Peyer's patch (tissue), 4 donors: ENCODE data around the gene SPRED2. TPM values are rescaled to one million over a fixed set of nuclear protein-coding genes. Genes with fewer than 3 reads are reported as not detected.

ENCODE experiments used
- DNase-seq, 3 donors: peaks; one replicate each; pipeline ENCODE4 v3.0.0-alpha.2; 2017 to 2019
- H3K27ac ChIP-seq, 4 donors: fragments of 200-600 bp; sonication (generic); one replicate each; pipeline ENCODE4 v1.5.1; 2016 to 2019
- H3K27me3 ChIP-seq, 2 donors: fragments of 200-600 bp; sonication (generic); one replicate each; pipeline ENCODE4 v1.5.1; 2019
- H3K36me3 ChIP-seq, 3 donors: fragments of 200-600 bp; sonication (generic); one replicate each; pipeline ENCODE4 v1.5.1; 2016 to 2019
- H3K4me1 ChIP-seq, 4 donors: fragments of 200-600 bp; sonication (generic); one replicate each; pipeline ENCODE4 v1.5.1; 2016 to 2019
- H3K4me3 ChIP-seq, 4 donors: fragments of 200-600 bp; sonication (generic); 1 replicate in 3 of 4; 2 replicates in 1 of 4; pipeline ENCODE4 v1.5.1; 2016 to 2019; ENCODE audit warnings: mild to moderate bottlenecking in 1 of 4
- H3K9me3 ChIP-seq, 4 donors: fragments of 200-600 bp; sonication (generic); one replicate each; pipeline ENCODE4 v1.5.1; 2016 to 2019; ENCODE audit warnings: mild to moderate bottlenecking in 1 of 4
- POLR2A ChIP-seq, 2 donors: fragments of 450-650 bp; IDR thresholded peaks; one replicate each; pipeline ENCODE4 v1.5.1; 2017; ENCODE audit warnings: antibody characterized with exemption in 2 of 2, mild to moderate bottlenecking in 2 of 2, moderate library complexity in 2 of 2
- total RNA-seq, 4 donors: library from RNA; depleted of rRNA; stranded (reverse); fragments of >200 nt; gene quantifications; one replicate each; pipeline ENCODE4 v1.1.0, GENCODE V29; 2016
- TF ChIP-seq, protein P1 (sequence below), 6 experiments: fragments of 450-650 bp in 4 of 6; fragments of 200-600 bp in 2 of 6; sonication (generic) in 1 of 6; IDR thresholded peaks; one replicate each; pipeline ENCODE4 v1.5.1; 2017 to 2019; ENCODE audit warnings: antibody characterized with exemption in 6 of 6, mild to moderate bottlenecking in 3 of 6, moderate library complexity in 1 of 6

SPRED2 gene
- total RNA-seq, 4 donors from 2014 or later, result 14.9 to 26.9 (median 23.0) TPM

DNA sequence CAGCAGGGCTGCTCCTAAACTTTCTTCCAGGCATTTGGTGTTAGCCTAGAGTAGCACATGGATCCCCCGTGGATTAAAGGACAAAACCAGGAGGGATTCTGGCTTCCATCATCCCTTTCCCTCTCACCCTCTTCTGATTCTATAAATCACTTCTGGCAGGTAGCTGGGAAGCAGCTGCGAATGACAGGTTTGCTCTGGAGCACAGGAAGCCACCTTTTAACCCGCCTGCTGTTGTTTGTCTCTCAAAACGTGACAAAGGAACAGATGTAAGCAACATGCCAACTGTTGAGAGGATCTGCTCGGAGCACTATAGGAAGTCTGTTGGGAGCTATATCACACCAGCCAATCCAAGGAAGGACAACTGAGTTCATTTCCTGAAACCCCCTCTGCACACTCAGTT, 102.9 kb downstream of the SPRED2 start:
- no peak for DNase-seq
- H3K9me3 ChIP-seq, result no peaks in the 10 kb centered on the region
- H3K27ac ChIP-seq, result no peak overlapping the region
- H3K36me3 ChIP-seq, result peaks cover 0 to 48% (median 0%) of the 10 kb centered on the region in 3 donors
- H3K4me3 ChIP-seq, result no peak overlapping the region
- no peaks in the 10 kb centered on the region for H3K27me3 ChIP-seq
- no peaks in the 10 kb centered on the region for H3K4me1 ChIP-seq
- TF ChIP-seq, protein P1, sequence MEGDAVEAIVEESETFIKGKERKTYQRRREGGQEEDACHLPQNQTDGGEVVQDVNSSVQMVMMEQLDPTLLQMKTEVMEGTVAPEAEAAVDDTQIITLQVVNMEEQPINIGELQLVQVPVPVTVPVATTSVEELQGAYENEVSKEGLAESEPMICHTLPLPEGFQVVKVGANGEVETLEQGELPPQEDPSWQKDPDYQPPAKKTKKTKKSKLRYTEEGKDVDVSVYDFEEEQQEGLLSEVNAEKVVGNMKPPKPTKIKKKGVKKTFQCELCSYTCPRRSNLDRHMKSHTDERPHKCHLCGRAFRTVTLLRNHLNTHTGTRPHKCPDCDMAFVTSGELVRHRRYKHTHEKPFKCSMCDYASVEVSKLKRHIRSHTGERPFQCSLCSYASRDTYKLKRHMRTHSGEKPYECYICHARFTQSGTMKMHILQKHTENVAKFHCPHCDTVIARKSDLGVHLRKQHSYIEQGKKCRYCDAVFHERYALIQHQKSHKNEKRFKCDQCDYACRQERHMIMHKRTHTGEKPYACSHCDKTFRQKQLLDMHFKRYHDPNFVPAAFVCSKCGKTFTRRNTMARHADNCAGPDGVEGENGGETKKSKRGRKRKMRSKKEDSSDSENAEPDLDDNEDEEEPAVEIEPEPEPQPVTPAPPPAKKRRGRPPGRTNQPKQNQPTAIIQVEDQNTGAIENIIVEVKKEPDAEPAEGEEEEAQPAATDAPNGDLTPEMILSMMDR (IDR thresholded peaks at IDR 0.05), result no peak
- no peak for TF ChIP-seq POLR2A (IDR thresholded peaks at IDR 0.05)

DNA sequence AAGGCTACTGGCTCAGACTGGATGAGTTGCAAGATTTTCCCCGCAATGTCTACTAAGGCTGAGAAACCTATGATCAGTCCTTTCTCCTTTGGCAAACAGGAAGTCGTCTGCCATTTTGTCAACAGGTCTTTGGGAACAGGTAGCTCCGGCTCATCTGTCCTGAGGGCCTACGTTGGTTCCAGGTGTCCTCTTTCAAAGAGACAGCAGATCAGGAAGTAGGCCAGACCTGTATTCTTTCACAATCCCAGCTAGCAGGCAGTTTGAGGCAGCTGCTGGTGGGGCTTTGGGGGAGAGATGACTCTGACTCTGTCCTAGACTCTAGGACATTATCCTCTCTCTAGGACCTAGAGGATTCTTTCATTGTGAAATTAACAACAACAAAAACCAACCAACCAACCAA, 106.1 kb downstream of the SPRED2 start:
- no peaks in the 10 kb centered on the region for H3K4me1 ChIP-seq
- no peak for TF ChIP-seq POLR2A (IDR thresholded peaks at IDR 0.05)
- TF ChIP-seq, protein P1 (IDR thresholded peaks at IDR 0.05), result no peak
- no peak overlapping the region for H3K4me3 ChIP-seq
- H3K27ac ChIP-seq, result no peak overlapping the region
- DNase-seq, result no peak
- peaks cover 0 to 28% (median 0%) of the 10 kb centered on the region in 3 donors for H3K36me3 ChIP-seq
- no peaks in the 10 kb centered on the region for H3K27me3 ChIP-seq
- H3K9me3 ChIP-seq, result no peaks in the 10 kb centered on the region

DNA sequence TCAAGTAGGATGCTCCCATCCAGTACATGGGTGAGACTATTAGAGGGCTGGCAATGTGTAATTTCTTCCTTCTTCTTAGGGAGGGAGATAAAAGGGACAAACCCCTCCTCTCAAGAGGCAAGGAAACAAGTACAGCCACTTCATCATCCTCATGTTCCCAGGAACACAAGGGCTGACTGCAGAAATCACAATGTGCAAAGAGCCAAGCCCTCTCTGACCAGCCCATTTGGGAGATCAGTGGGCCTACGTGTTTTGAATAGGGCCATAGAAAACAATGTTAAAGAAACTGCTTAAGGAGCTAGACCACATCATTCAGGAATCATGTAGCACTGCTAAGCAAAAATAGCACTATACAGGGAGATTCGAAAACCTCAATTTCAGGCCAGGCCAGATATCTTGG, 107.3 kb downstream of the SPRED2 start:
- TF ChIP-seq, protein P1 (IDR thresholded peaks at IDR 0.05), result no peak
- TF ChIP-seq POLR2A (IDR thresholded peaks at IDR 0.05), result no peak
- no peak overlapping the region for H3K4me3 ChIP-seq
- H3K4me1 ChIP-seq, result peaks cover 0 to 8% (median 2%) of the 10 kb centered on the region in 4 donors
- H3K27me3 ChIP-seq, result no peaks in the 10 kb centered on the region
- no peak for DNase-seq
- peaks cover 0 to 16% (median 0%) of the 10 kb centered on the region in 3 donors for H3K36me3 ChIP-seq
- H3K9me3 ChIP-seq, result no peaks in the 10 kb centered on the region
- H3K27ac ChIP-seq, result no peak overlapping the region

- H3K4me3 ChIP-seq, result no peak overlapping the region
- TF ChIP-seq, protein P1 (IDR thresholded peaks at IDR 0.05), result no peak
- no peak for TF ChIP-seq POLR2A (IDR thresholded peaks at IDR 0.05)
- peaks cover 0 to 12% (median 0%) of the 10 kb centered on the region in 3 donors for H3K36me3 ChIP-seq
- no peaks in the 10 kb centered on the region for H3K9me3 ChIP-seq
- H3K27me3 ChIP-seq, result no peaks in the 10 kb centered on the region
- no peak for DNase-seq
- peak overlapping the region in 3 of 4 donors; percentile 22 to 81 (median 40) for H3K27ac ChIP-seq
- H3K4me1 ChIP-seq, result peaks cover 0 to 8% (median 2%) of the 10 kb centered on the region in 4 donors
These were observed 111.5 kb downstream of the SPRED2 start for GRCh38 chr2:65320946-65321345.

DNA sequence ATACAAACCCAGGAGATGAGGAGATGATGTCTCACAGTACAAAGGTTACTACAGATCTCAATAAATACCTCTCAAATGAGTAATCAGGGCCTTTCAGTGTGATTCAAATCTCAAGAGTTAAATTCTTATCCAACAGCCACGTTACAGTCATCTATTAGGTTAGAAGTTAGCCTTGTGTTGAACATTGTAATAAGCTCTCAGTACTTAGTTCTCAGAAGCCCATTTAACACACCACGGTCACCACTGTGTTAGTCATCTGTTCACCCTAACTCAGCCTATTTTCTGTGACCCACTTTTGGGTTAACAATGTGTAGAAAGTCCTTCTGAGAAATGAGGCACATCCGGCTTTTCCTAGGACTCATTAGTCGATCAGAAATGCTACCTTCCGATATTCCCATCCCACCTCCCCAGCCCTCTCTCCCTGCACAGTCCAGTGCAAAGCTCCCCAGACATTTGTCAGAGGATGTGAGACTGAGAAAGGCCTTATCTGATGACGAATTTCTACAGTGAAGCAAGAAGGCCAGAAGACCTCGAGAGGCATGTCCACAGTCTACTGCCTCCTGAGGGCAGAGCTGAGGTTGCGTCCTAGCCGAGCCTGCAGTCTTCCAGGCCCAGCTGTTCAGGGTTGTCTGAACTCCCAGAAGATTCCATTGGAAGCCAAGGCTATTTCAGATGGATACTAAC, 112.2 kb downstream of the SPRED2 start:
- TF ChIP-seq, protein P1 (IDR thresholded peaks at IDR 0.05), result peak in 3 of 6 experiments; percentile 37 to 49 (median 47)
- no peak for TF ChIP-seq POLR2A (IDR thresholded peaks at IDR 0.05)
- no peak for DNase-seq
- peaks cover 0 to 19% (median 0%) of the 10 kb centered on the region in 3 donors for H3K36me3 ChIP-seq
- H3K4me1 ChIP-seq, result peaks cover 0 to 8% (median 2%) of the 10 kb centered on the region in 4 donors
- H3K27me3 ChIP-seq, result no peaks in the 10 kb centered on the region
- H3K4me3 ChIP-seq, result no peak overlapping the region
- peak overlapping the region in 3 of 4 donors; percentile 22 to 81 (median 63) for H3K27ac ChIP-seq
- no peaks in the 10 kb centered on the region for H3K9me3 ChIP-seq
